ENCODE data around the gene TPCN1.

The TPCN1 gene

GRCh38 chr12:113333418-113333750, 112.1 kb downstream of the TPCN1 start:
- H3K4me3 ChIP-seq (ENCODE audit: low read depth, low read length) = no peak overlapping the region
- TF ChIP-seq CTCF (IDR thresholded peaks at IDR 0.05; ENCODE audit: low read depth, low read length, missing control alignments) = no peak
- DNase-seq (ENCODE audit: low read depth) = no peak

GRCh38 chr12:113333877-113334785, 112.9 kb downstream of the TPCN1 start:
- TF ChIP-seq CTCF (IDR thresholded peaks at IDR 0.05; ENCODE audit: low read depth, low read length, missing control alignments) = no peak
- peak overlapping the region; percentile 79 for H3K4me3 ChIP-seq (ENCODE audit: low read depth, low read length)
- DNase-seq (ENCODE audit: low read depth) = no peak

- peak within 1 kb of the TSS; percentile 79 for H3K4me3 ChIP-seq (ENCODE audit: low read depth, low read length)
- no peak for TF ChIP-seq CTCF (IDR thresholded peaks at IDR 0.05; ENCODE audit: low read depth, low read length, missing control alignments)
- no peak for DNase-seq (ENCODE audit: low read depth)
Measured at GRCh38 chr12:113334786-113335539, 113.7 kb downstream of the TPCN1 start, which contains the start of gene SLC8B1. Gene SLC8B1 (minus strand): TSS chr12:113335109. CDS start chr12:113332878, 2,231 bp downstream.

- no peak for TF ChIP-seq CTCF (IDR thresholded peaks at IDR 0.05; ENCODE audit: low read depth, low read length, missing control alignments)
- H3K4me3 ChIP-seq (ENCODE audit: low read depth, low read length) = no peak overlapping the region
- no peak for DNase-seq (ENCODE audit: low read depth)
Measured at GRCh38 chr12:113339540-113339939, 118.3 kb downstream of the TPCN1 start.

GRCh38 chr12:113340061-113340460, 118.8 kb downstream of the TPCN1 start:
- H3K4me3 ChIP-seq (ENCODE audit: low read depth, low read length) = no peak overlapping the region
- DNase-seq (ENCODE audit: low read depth) = no peak
- no peak for TF ChIP-seq CTCF (IDR thresholded peaks at IDR 0.05; ENCODE audit: low read depth, low read length, missing control alignments)

GRCh38 chr12:113341535-113341934, 120.3 kb downstream of the TPCN1 start:
- TF ChIP-seq CTCF (IDR thresholded peaks at IDR 0.05; ENCODE audit: low read depth, low read length, missing control alignments) = no peak
- no peak for DNase-seq (ENCODE audit: low read depth)
- no peak overlapping the region for H3K4me3 ChIP-seq (ENCODE audit: low read depth, low read length)

Data from GM12864 (cell line).